PC-3 (cell line): ENCODE measurements around the gene KCNAB3.

Source experiments
- EZH2phosphoT487 ChIP-seq: fragments of 300-600 bp; sonication (generic); IDR thresholded peaks from 2 replicates; pipeline ENCODE4 v1.6.1; 2018; ENCODE audit warnings: mild to moderate bottlenecking, antibody characterized with exemption, low read length, borderline replicate concordance
- TF ChIP-seq, protein P1 (sequence below): fragments of 300-600 bp; sonication (generic); conservative IDR thresholded peaks from 2 replicates; pipeline ENCODE4 v1.5.1; 2017; ENCODE audit warnings: antibody characterized with exemption, low read depth, mild to moderate bottlenecking, low read length

- TF ChIP-seq, protein P1, sequence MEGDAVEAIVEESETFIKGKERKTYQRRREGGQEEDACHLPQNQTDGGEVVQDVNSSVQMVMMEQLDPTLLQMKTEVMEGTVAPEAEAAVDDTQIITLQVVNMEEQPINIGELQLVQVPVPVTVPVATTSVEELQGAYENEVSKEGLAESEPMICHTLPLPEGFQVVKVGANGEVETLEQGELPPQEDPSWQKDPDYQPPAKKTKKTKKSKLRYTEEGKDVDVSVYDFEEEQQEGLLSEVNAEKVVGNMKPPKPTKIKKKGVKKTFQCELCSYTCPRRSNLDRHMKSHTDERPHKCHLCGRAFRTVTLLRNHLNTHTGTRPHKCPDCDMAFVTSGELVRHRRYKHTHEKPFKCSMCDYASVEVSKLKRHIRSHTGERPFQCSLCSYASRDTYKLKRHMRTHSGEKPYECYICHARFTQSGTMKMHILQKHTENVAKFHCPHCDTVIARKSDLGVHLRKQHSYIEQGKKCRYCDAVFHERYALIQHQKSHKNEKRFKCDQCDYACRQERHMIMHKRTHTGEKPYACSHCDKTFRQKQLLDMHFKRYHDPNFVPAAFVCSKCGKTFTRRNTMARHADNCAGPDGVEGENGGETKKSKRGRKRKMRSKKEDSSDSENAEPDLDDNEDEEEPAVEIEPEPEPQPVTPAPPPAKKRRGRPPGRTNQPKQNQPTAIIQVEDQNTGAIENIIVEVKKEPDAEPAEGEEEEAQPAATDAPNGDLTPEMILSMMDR: no peak
- no peak for TF ChIP-seq EZH2phosphoT487
Measured at GRCh38 chr17:7922269-7922844, 7.3 kb downstream of the KCNAB3 start.
